SK-N-SH (cell line): ENCODE data around the gene COL2A1. TPM values are rescaled to one million over a fixed set of nuclear protein-coding genes. Genes with fewer than 3 reads are reported as not detected.

ENCODE experiments used
- CTCF ChIA-PET: fragments of 300-600, 350-600 bp; formaldehyde crosslinking; extraction: SDS; loops from one replicate; lab custom pipeline; 2021; lab: Yijun Ruan, JAX
- POLR2A ChIA-PET: fragments of 350-600 bp; sonication (Branson Sonifier 250); formaldehyde crosslinking; extraction: SDS; loops from one replicate; lab custom pipeline; 2020; ENCODE audit warnings: antibody characterized with exemption, inconsistent platforms; lab: Yijun Ruan, JAX
- DNase-seq: peaks from one replicate; pipeline ENCODE4 v3.0.0; 2012
- H2AFZ ChIP-seq: fragments of 200-600 bp; sonication (generic); 2 replicates; pipeline ENCODE4 v1.8.1; 2016; ENCODE audit warnings: antibody characterized with exemption, mild to moderate bottlenecking, low read depth
- H3F3A ChIP-seq: fragments of 200-600 bp; sonication (generic); replicated peaks from 2 replicates; pipeline ENCODE3; 2016; ENCODE audit warnings: antibody characterized with exemption, mild to moderate bottlenecking; ENCODE audit not compliant: insufficient read depth
- H3K27ac ChIP-seq, 2 experiments: fragments of 200-500 bp in 1 of 2; fragments of 200-600 bp in 1 of 2; sonication (Bioruptor generic) in 1 of 2; sonication (generic), shearing (Covaris generic) in 1 of 2; 2 replicates each; pipeline versions ENCODE4 v1.5.1 to v1.6.1; 2014 to 2016; ENCODE audit warnings: low read depth in 2 of 2, inconsistent platforms in 1 of 2, low read length in 1 of 2, mild to moderate bottlenecking in 1 of 2, mixed read lengths in 1 of 2
- H3K27me3 ChIP-seq: fragments of 200-600 bp; sonication (generic), shearing (Covaris generic); 2 replicates; pipeline ENCODE4 v1.6.1; 2016; ENCODE audit warnings: mixed run types; ENCODE audit not compliant: insufficient read depth
- H3K36me3 ChIP-seq, 2 experiments: fragments of 200-500 bp in 1 of 2; fragments of 200-600 bp in 1 of 2; sonication (Bioruptor generic) in 1 of 2; sonication (generic) in 1 of 2; replicated peaks in 1 of 2; 2 replicates each; pipeline versions ENCODE3 to v1.5.1; 2014 to 2016; ENCODE audit warnings: low read length in 1 of 2, mild to moderate bottlenecking in 1 of 2; ENCODE audit not compliant: insufficient read depth in 2 of 2, control insufficient read depth in 1 of 2
- H3K4me1 ChIP-seq, 2 experiments: fragments of 200-500 bp in 1 of 2; fragments of 200-600 bp in 1 of 2; sonication (Bioruptor generic) in 1 of 2; sonication (generic), shearing (Covaris generic) in 1 of 2; 2 replicates each; pipeline versions ENCODE4 v1.5.1 to v1.6.1; 2014 to 2016; ENCODE audit warnings: low read depth in 1 of 2, low read length in 1 of 2, mixed run types in 1 of 2; ENCODE audit not compliant: insufficient read depth in 2 of 2, control insufficient read depth in 1 of 2
- H3K4me2 ChIP-seq: fragments of 200-600 bp; sonication (generic), shearing (Covaris generic); 2 replicates; pipeline ENCODE4 v1.6.1; 2017; ENCODE audit warnings: mixed run types
- H3K4me3 ChIP-seq, 2 experiments: fragments of 200-500 bp in 1 of 2; fragments of 200-600 bp in 1 of 2; sonication (Bioruptor generic) in 1 of 2; sonication (generic), shearing (Covaris generic) in 1 of 2; 2 replicates each; pipeline versions ENCODE4 v1.5.1 to v1.8.1; 2014 to 2016; ENCODE audit warnings: low read depth in 2 of 2, inconsistent platforms in 1 of 2, low read length in 1 of 2, mild to moderate bottlenecking in 1 of 2, mixed read lengths in 1 of 2, moderate library complexity in 1 of 2
- H3K79me2 ChIP-seq: fragments of 200-600 bp; sonication (generic); 2 replicates; pipeline ENCODE4 v1.8.1; 2017; ENCODE audit warnings: mild to moderate bottlenecking; ENCODE audit not compliant: insufficient read depth
- H3K9ac ChIP-seq: fragments of 200-600 bp; sonication (generic); 2 replicates; pipeline ENCODE4 v1.6.1; 2017; ENCODE audit warnings: mixed run types
- H3K9me2 ChIP-seq: fragments of 200-600 bp; sonication (generic); 2 replicates; pipeline ENCODE4 v1.6.1; 2017; ENCODE audit warnings: mixed run types
- H3K9me3 ChIP-seq: fragments of 200-600 bp; sonication (generic); 2 replicates; pipeline ENCODE4 v1.6.1; 2017; ENCODE audit warnings: mixed run types, mild to moderate bottlenecking, moderate library complexity
- H4K20me1 ChIP-seq: fragments of 200-600 bp; sonication (generic); 2 replicates; pipeline ENCODE4 v1.6.1; 2017; ENCODE audit warnings: mild to moderate bottlenecking, mixed run types; ENCODE audit not compliant: insufficient read depth
- CTCF ChIP-seq: fragments of 200-600 bp; sonication (generic); IDR thresholded peaks from 2 replicates; pipeline ENCODE4 v1.6.1; 2017; ENCODE audit warnings: antibody characterized with exemption, mild to moderate bottlenecking, moderate library complexity
- FOXJ3 ChIP-seq: sonication (generic); formaldehyde crosslinking; IDR thresholded peaks from 2 replicates; pipeline ENCODE4 v1.5.1; 2020; ENCODE audit warnings: mild to moderate bottlenecking, missing genetic modification reagents
- GABPA ChIP-seq: IDR thresholded peaks from 2 replicates; pipeline ENCODE4 v1.4.0; 2012; ENCODE audit warnings: low read depth, mild to moderate bottlenecking
- IRF3 ChIP-seq: fragments of 150-350 bp; IDR thresholded peaks from 2 replicates; pipeline ENCODE4 v1.6.1; 2016; ENCODE audit warnings: mild to moderate bottlenecking, low read depth, low read length
- MAX ChIP-seq: IDR thresholded peaks from 2 replicates; pipeline ENCODE4 v1.4.0; 2012; ENCODE audit warnings: low read depth
- MEF2A ChIP-seq: IDR thresholded peaks from 2 replicates; pipeline ENCODE4 v1.4.0; 2012; ENCODE audit warnings: low read depth, borderline replicate concordance
- NRF1 ChIP-seq: IDR thresholded peaks from 2 replicates; pipeline ENCODE4 v1.6.1; 2012; ENCODE audit warnings: low read depth, mild to moderate bottlenecking, low read length
- REST ChIP-seq: IDR thresholded peaks from 2 replicates; pipeline ENCODE4 v1.6.1; 2012; ENCODE audit warnings: mild to moderate bottlenecking, low read depth, low read length, moderate library complexity
- RXRA ChIP-seq: IDR thresholded peaks from 2 replicates; pipeline ENCODE4 v1.4.0; 2012; ENCODE audit warnings: low read depth, mild to moderate bottlenecking, borderline replicate concordance
- SIN3A ChIP-seq: IDR thresholded peaks from 2 replicates; pipeline ENCODE4 v1.6.1; 2012; ENCODE audit warnings: low read depth, mild to moderate bottlenecking, low read length, moderate library complexity, borderline replicate concordance
- TAF1 ChIP-seq: IDR thresholded peaks from 2 replicates; pipeline ENCODE4 v1.6.1; 2012; ENCODE audit warnings: low read depth, mild to moderate bottlenecking, low read length, moderate library complexity, borderline replicate concordance
- TCF12 ChIP-seq: IDR thresholded peaks from 2 replicates; pipeline ENCODE4 v1.4.0; 2012
- YY1 ChIP-seq: IDR thresholded peaks from 2 replicates; pipeline ENCODE4 v1.4.0; 2012; ENCODE audit warnings: low read depth, mild to moderate bottlenecking
- WGBS: methylation state at CpG from one replicate; pipeline ENCODE4 v1.1.6; 2017; ENCODE audit warnings: low lambda C conversion rate; 5-methylcytosine and 5-hydroxymethylcytosine counted together
- polyA plus RNA-seq, 3 experiments: library from polyadenylated mRNA; depleted of rRNA; stranded (reverse); fragments of >200 nt; gene quantifications; 2 replicates each; pipeline ENCODE4 v1.2.3, GENCODE V29; 2012

The COL2A1 gene
- polyA plus RNA-seq, 1 of the 3 experiments (the other 2 are of a cell fraction), result 0.02 TPM

GRCh38 chr12:48045965-48046518 lies 41.8 kb upstream of the COL2A1 start:
- no peaks in the 10 kb centered on the region for H4K20me1 ChIP-seq
- no peak overlapping the region for H2AFZ ChIP-seq
- ChIA-PET CTCF (interaction anchor here (1.0 to 1.3 kb wide), 3 partner anchors 119 to 144 kb away, joined by 3 read pairs; partner anchors contain the start of gene CCDC184), POLR2A (no interaction called here)
- H3K4me1 ChIP-seq, result no peaks in the 10 kb centered on the region
- H3K36me3 ChIP-seq, result peaks cover 41 to 75% of the 10 kb centered on the region in 2 experiments
- H3K9me2 ChIP-seq, result no peaks in the 10 kb centered on the region
- no peak overlapping the region for H3K9ac ChIP-seq
- no peak overlapping the region for H3K27ac ChIP-seq
- H3K4me3 ChIP-seq, result no peak overlapping the region
- H3K4me2 ChIP-seq, result no peak overlapping the region
- 87% methylated on average over 2 of the region's 2 CpGs for WGBS
- H3K79me2 ChIP-seq, result no peaks in the 10 kb centered on the region
- H3K27me3 ChIP-seq, result no peaks in the 10 kb centered on the region
- TF ChIP-seq MEF2A (no peak), FOXJ3 (CRISPR knock-in tag) (no peak), TCF12 (no peak), IRF3 (no peak), MAX (no peak), NRF1 (no peak), GABPA (no peak), SIN3A (no peak), REST (no peak)
- H3F3A ChIP-seq, result no peaks in the 10 kb centered on the region
- no peaks in the 10 kb centered on the region for H3K9me3 ChIP-seq
- no peak for DNase-seq

GRCh38 chr12:48045061-48045846 lies 41.0 kb upstream of the COL2A1 start:
- H4K20me1 ChIP-seq, result no peaks in the 10 kb centered on the region
- no peak overlapping the region for H3K9ac ChIP-seq
- no peaks in the 10 kb centered on the region for H3F3A ChIP-seq
- no peak for DNase-seq
- WGBS, result 95% methylated on average over 6 of the region's 6 CpGs
- no peak overlapping the region for H3K27ac ChIP-seq
- no peak overlapping the region for H2AFZ ChIP-seq
- ChIA-PET POLR2A (no interaction called here), CTCF (interaction anchor here (1.3 kb wide), 1 partner anchor 17 kb away, joined by 3 read pairs; no protein-coding TSS in a partner anchor)
- H3K36me3 ChIP-seq, result peaks cover 37 to 70% of the 10 kb centered on the region in 2 experiments
- no peaks in the 10 kb centered on the region for H3K9me3 ChIP-seq
- no peaks in the 10 kb centered on the region for H3K4me1 ChIP-seq
- H3K4me2 ChIP-seq, result no peak overlapping the region
- no peak overlapping the region for H3K4me3 ChIP-seq
- no peaks in the 10 kb centered on the region for H3K9me2 ChIP-seq
- H3K79me2 ChIP-seq, result no peaks in the 10 kb centered on the region
- no peaks in the 10 kb centered on the region for H3K27me3 ChIP-seq
- TF ChIP-seq TAF1 (no peak), MAX (no peak), FOXJ3 (CRISPR knock-in tag) (no peak), YY1 (no peak), REST (no peak), CTCF (no peak), RXRA (no peak)
